Upper lobe of right lung (tissue), 1 donor: ENCODE results near the gene PBOV1. TPM values are rescaled to one million over a fixed set of nuclear protein-coding genes. Genes with fewer than 3 reads are reported as not detected.

ENCODE experiments used
- ATAC-seq: fragments of 200-7000 bp; cut with Tn5 transposase; one replicate; pipeline ENCODE4 v1.9.1; 2020; ENCODE audit warnings: mild to moderate bottlenecking, moderate library complexity
- DNase-seq: peaks from one replicate; pipeline ENCODE4 v3.0.0-alpha.2; 2020
- H3K27ac ChIP-seq: fragments of 200-600 bp; one replicate; pipeline ENCODE4 v1.8.0; 2022
- H3K27me3 ChIP-seq: fragments of 200-600 bp; one replicate; pipeline ENCODE4 v1.8.0; 2022; ENCODE audit warnings: mild to moderate bottlenecking
- H3K36me3 ChIP-seq: fragments of 200-600 bp; one replicate; pipeline ENCODE4 v1.8.0; 2022
- H3K4me1 ChIP-seq: fragments of 200-600 bp; one replicate; pipeline ENCODE4 v1.8.0; 2022
- H3K4me3 ChIP-seq: fragments of 200-600 bp; one replicate; pipeline ENCODE4 v1.8.0; 2022; ENCODE audit warnings: mild to moderate bottlenecking
- H3K9me3 ChIP-seq: fragments of 200-600 bp; one replicate; pipeline ENCODE4 v1.8.0; 2022
- intact Hi-C: fragments of 100-400 bp; cut with DNase I; formaldehyde crosslinking; loops from one replicate; pipeline ENCODE4 v1.11.0; 2022
- total RNA-seq: library from RNA; stranded (reverse); fragmentation: NEBNext Ultra II Directional; extraction: Animal tissue kit (Norgen Biotek cat#: 25700); gene quantifications from one replicate; pipeline ENCODE4 v1.2.1, GENCODE V29; 2021
- TF ChIP-seq, protein P1 (sequence below): fragments of 200-600 bp; IDR thresholded peaks from one replicate; pipeline ENCODE4 v1.8.0; 2022; ENCODE audit warnings: antibody characterized with exemption
- donor health status: DM: no; HTN: yes; CAD: no; lungs with severe emphysema.

The PBOV1 gene
- total RNA-seq, 1 donor from 2014 or later = not detected

DNA sequence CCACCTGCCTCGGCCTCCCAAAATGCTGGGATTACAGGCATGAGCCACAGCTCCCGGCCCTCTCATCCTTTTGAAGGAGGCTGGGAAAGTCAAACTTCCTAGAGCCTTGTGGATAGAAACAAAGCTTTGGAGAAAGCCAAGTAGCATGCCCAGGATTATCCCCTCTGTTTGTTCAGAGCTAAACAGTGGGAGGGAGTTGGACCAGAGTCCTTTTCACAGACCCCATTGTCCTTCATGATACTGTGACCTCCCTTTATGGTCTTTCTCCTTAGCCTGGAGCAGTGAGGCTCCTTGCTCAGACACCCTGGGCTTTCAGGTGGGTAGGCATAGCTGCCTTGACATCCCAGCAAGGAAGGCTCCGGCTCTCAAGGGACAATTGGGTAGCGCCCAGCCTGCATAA, 31.1 kb downstream of the PBOV1 start:
- no peak overlapping the region for H3K27ac ChIP-seq
- H3K4me3 ChIP-seq = no peak overlapping the region
- H3K4me1 ChIP-seq = peaks cover 7% of the 10 kb centered on the region
- H3K27me3 ChIP-seq = no peaks in the 10 kb centered on the region
- TF ChIP-seq, protein P1, sequence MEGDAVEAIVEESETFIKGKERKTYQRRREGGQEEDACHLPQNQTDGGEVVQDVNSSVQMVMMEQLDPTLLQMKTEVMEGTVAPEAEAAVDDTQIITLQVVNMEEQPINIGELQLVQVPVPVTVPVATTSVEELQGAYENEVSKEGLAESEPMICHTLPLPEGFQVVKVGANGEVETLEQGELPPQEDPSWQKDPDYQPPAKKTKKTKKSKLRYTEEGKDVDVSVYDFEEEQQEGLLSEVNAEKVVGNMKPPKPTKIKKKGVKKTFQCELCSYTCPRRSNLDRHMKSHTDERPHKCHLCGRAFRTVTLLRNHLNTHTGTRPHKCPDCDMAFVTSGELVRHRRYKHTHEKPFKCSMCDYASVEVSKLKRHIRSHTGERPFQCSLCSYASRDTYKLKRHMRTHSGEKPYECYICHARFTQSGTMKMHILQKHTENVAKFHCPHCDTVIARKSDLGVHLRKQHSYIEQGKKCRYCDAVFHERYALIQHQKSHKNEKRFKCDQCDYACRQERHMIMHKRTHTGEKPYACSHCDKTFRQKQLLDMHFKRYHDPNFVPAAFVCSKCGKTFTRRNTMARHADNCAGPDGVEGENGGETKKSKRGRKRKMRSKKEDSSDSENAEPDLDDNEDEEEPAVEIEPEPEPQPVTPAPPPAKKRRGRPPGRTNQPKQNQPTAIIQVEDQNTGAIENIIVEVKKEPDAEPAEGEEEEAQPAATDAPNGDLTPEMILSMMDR = no peak
- intact Hi-C loops = no loop called here
- H3K9me3 ChIP-seq = no peaks in the 10 kb centered on the region
- DNase-seq (no peak), ATAC-seq (no peak)
- no peaks in the 10 kb centered on the region for H3K36me3 ChIP-seq

DNA sequence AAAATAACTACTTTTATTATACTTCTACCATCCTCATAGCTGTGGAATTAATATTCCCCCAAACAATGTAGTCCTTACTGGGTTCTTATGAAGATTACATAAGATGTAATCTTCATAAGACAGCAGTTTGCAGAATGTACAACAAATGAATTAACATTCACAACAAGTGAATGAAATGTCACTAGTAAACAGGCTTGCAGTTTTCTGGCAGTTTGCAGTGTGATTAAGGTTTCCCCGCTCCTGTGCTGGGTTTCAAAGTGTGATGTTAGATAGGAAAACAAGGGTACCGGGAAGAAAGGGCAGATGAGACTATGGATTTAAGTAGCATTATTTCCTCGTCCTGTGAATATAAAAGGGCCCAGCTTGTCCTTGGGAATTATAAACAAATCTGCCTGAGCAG, 34.1 kb downstream of the PBOV1 start:
- DNase-seq (no peak), ATAC-seq (no peak)
- Histone ChIP-seq H3K27ac (no peak overlapping the region), H3K27me3 (no peaks in the 10 kb centered on the region), H3K4me3 (no peak overlapping the region), H3K36me3 (no peaks in the 10 kb centered on the region), H3K4me1 (peaks cover 7% of the 10 kb centered on the region), H3K9me3 (no peaks in the 10 kb centered on the region)
- TF ChIP-seq, protein P1 = no peak
- intact Hi-C loops = no loop called here

DNA sequence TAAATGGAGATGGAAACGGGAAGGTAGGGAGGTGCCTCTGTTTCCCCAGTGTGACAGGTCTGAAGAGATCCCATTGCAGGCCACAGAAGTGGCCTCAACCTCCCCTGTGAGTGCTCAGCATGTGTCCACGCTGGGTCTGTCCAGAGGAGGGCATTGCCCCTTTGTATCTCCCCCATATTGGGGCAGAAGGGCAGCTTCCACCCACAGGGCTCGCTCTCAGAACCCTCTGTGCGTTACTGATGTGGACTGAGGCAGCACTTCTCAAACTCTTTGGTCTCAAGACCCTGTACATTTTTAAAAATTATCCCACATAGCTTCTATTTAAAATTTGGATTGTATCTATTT, 34.5 kb downstream of the PBOV1 start:
- H3K27ac ChIP-seq = no peak overlapping the region
- H3K9me3 ChIP-seq = no peaks in the 10 kb centered on the region
- TF ChIP-seq, protein P1 = no peak
- no peak overlapping the region for H3K4me3 ChIP-seq
- ATAC-seq (no peak), DNase-seq (no peak)
- no peaks in the 10 kb centered on the region for H3K36me3 ChIP-seq
- intact Hi-C loops = no loop called here
- peaks cover 7% of the 10 kb centered on the region for H3K4me1 ChIP-seq
- no peaks in the 10 kb centered on the region for H3K27me3 ChIP-seq

DNA sequence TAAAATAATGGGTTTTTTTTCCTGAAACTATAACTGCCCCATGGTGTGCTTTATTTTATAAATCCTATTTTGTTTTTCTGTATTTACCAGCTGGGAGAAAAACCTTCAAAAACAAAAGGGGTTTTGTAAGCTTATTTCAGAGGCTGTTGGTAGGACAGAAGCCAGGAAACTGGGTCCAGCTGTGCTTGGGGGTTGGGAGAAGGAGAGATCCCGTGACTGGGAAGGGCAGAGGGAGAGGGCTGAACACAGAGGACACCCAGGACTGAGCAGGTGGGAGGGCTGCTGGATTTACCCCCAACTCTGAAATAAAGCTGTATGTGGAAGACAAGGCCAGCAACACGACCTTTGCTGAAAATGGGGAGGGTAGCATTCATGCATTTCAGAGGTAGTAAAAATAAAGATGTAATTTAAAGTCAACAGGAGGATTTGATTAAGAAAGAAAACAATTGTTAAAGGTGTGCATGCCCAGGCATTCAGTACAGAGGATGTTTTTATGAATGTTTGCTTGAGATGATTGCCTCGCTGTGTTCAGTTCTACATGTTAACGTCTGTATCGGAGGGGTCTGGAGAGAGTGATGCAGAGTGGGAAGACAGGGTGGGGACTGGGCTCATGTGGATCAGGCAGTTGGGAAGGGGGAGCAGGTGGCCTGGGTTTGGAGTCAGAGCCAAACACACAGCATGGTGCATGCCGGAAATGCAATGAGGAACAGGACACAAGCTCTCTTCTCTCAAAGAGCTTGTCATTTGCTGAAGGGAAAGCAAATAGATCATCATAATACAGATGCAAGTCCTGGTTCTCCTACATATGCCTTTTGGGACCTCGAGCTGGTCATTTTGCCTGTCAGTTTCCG, 35.1 kb downstream of the PBOV1 start:
- no peak for DNase-seq
- Histone ChIP-seq H3K27ac (no peak overlapping the region), H3K4me1 (peaks cover 7% of the 10 kb centered on the region), H3K27me3 (no peaks in the 10 kb centered on the region), H3K9me3 (no peaks in the 10 kb centered on the region), H3K4me3 (no peak overlapping the region), H3K36me3 (no peaks in the 10 kb centered on the region)
- TF ChIP-seq, protein P1 = no peak
- intact Hi-C loops = no loop called here
- ATAC-seq = no peak

DNA sequence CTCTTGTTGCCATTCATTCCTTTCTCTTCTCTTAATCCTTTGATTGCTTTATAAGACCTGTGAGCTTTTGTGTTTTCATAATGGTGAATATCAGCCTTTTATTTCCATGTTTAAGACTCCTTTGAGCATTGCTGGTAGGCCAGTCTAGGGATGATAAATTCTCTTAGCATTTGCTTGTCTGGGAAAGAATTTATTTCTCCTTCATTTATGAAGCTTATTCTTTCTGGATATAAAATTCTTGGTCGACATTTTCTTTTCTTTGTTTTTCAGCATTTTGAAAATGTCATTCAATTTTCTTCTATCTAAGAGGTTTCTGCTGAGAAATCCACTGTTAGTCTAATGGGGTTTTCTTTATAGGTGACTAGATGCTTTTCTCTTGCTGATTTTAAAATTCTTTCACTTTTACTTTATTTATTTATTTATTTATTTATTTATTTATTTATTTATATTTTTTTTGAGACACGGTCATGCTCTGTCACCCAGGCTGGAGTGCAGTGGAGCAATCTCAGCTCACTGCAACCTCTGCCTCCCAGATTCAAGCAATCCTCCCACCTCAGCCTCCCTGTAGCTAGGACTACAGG, 41.5 kb downstream of the PBOV1 start:
- Histone ChIP-seq H3K27ac (no peak overlapping the region), H3K9me3 (peaks cover 8% of the 10 kb centered on the region), H3K36me3 (no peaks in the 10 kb centered on the region), H3K27me3 (no peaks in the 10 kb centered on the region), H3K4me3 (no peak overlapping the region), H3K4me1 (no peaks in the 10 kb centered on the region)
- ATAC-seq (no peak), DNase-seq (no peak)
- TF ChIP-seq, protein P1 = no peak
- intact Hi-C loops = no loop called here
